Calu3 (cell line): ENCODE measurements around the gene ELMO1. TPM values are rescaled to one million over a fixed set of nuclear protein-coding genes. Genes with fewer than 3 reads are reported as not detected.

ENCODE experiments used
- BruUV-seq: library from RNA; stranded (reverse); fragments of 400-500 nt; replicated peaks from 2 replicates; lab custom pipeline; 2021; lab: Mats Ljungman, UMichigan
- CTCF ChIA-PET: fragments of 300-600 bp; sonication (Branson Sonifier 250); formaldehyde crosslinking; loops from one replicate; lab custom pipeline; 2022; ENCODE audit warnings: antibody characterized with exemption; lab: Charles Lee
- DNase-seq: peaks from one replicate; pipeline ENCODE4 v3.0.0; 2022
- H3K27ac Mint-ChIP-seq: one replicate; pipeline ENCODE4 v1.8.0; 2022; ENCODE audit warnings: mixed read lengths; ENCODE audit not compliant: unreplicated experiment
- H3K27me3 Mint-ChIP-seq: one replicate; pipeline ENCODE4 v1.8.0; 2022; ENCODE audit warnings: mixed read lengths; ENCODE audit not compliant: unreplicated experiment
- H3K36me3 Mint-ChIP-seq: one replicate; pipeline ENCODE4 v1.8.0; 2022; ENCODE audit warnings: mild to moderate bottlenecking, moderate library complexity, mixed read lengths; ENCODE audit not compliant: insufficient read depth, unreplicated experiment
- H3K4me1 Mint-ChIP-seq: one replicate; pipeline ENCODE4 v1.8.0; 2022; ENCODE audit warnings: mild to moderate bottlenecking, low read depth, mixed read lengths; ENCODE audit not compliant: unreplicated experiment
- H3K4me3 Mint-ChIP-seq: one replicate; pipeline ENCODE4 v1.8.0; 2022; ENCODE audit warnings: mild to moderate bottlenecking, low read depth, moderate library complexity, mixed read lengths; ENCODE audit not compliant: unreplicated experiment
- H3K9me3 Mint-ChIP-seq: one replicate; pipeline ENCODE4 v1.8.0; 2022; ENCODE audit warnings: low read depth, mixed read lengths; ENCODE audit not compliant: unreplicated experiment
- intact Hi-C: fragments of 100-400 bp; cut with micrococcal nuclease; formaldehyde crosslinking; loops from one replicate; pipeline ENCODE4 v1.10.0; 2022; ENCODE audit not compliant: unreplicated experiment
- total RNA-seq: library from RNA; stranded (reverse); gene quantifications from 2 replicates; pipeline ENCODE4 v1.2.3, GENCODE V29; 2022
- TF ChIP-seq, protein P1 (sequence below): fragments of 200-600 bp; IDR thresholded peaks from one replicate; pipeline ENCODE4 v1.8.0; 2022; ENCODE audit warnings: antibody characterized with exemption; ENCODE audit not compliant: unreplicated experiment

The ELMO1 gene
- total RNA-seq, 1 experiment from 2014 or later: not detected

DNA sequence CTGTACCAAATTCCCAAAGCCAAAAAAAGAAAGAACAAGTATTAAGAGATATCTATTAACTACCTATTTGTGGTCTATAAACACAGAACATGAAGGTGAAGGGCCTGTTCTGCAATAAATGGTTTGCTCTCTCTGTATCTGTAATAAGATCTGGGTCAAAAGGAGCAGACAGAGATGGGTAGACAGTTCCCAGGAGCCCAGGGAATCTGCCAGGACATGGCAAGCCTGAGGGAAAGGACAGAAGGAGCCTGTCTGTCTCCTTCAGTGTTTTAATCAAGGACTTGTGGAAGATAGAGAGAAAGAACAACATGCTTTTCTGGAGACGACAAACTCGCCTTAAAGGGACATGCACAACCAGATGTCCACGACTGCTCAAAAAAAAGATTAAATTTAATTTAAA lies 165.7 kb downstream of the ELMO1 start:
- H3K9me3 Mint-ChIP-seq: peaks cover 9% of the 10 kb centered on the region
- no peak overlapping the region for H3K27ac Mint-ChIP-seq
- TF ChIP-seq, protein P1, sequence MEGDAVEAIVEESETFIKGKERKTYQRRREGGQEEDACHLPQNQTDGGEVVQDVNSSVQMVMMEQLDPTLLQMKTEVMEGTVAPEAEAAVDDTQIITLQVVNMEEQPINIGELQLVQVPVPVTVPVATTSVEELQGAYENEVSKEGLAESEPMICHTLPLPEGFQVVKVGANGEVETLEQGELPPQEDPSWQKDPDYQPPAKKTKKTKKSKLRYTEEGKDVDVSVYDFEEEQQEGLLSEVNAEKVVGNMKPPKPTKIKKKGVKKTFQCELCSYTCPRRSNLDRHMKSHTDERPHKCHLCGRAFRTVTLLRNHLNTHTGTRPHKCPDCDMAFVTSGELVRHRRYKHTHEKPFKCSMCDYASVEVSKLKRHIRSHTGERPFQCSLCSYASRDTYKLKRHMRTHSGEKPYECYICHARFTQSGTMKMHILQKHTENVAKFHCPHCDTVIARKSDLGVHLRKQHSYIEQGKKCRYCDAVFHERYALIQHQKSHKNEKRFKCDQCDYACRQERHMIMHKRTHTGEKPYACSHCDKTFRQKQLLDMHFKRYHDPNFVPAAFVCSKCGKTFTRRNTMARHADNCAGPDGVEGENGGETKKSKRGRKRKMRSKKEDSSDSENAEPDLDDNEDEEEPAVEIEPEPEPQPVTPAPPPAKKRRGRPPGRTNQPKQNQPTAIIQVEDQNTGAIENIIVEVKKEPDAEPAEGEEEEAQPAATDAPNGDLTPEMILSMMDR: no peak
- intact Hi-C loops: loop anchor here (5.0 kb wide), 1 partner anchor 214 kb away; no protein-coding TSS in a partner anchor
- H3K36me3 Mint-ChIP-seq: no peaks in the 10 kb centered on the region
- H3K4me3 Mint-ChIP-seq: no peak overlapping the region
- CTCF ChIA-PET: no interaction called here
- no peak for DNase-seq
- peaks cover 23% of the 10 kb centered on the region for H3K27me3 Mint-ChIP-seq
- H3K4me1 Mint-ChIP-seq: no peaks in the 10 kb centered on the region
- no TSS peak for BruUV-seq

DNA sequence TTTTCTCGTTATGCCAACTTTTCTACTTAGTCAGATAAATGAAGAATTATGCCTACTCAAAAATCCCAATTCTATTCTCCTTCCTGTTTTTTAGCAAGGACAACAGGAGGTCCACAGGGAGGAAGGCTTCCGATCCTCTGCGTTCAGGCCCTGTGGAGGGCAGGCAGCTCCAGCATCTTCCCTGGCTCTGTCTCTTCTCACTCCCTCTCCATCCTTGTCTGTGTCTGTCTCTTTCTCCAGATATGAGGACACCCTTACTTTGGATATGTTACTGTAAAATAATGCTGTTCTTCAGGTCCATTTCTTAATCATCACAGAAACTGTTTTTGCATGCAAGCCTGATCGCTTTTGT lies 166.6 kb downstream of the ELMO1 start:
- DNase-seq: no peak
- BruUV-seq: no TSS peak
- Mint-ChIP-seq H3K4me1 (no peaks in the 10 kb centered on the region), H3K27ac (no peak overlapping the region), H3K36me3 (no peaks in the 10 kb centered on the region), H3K27me3 (peaks cover 23% of the 10 kb centered on the region), H3K9me3 (peaks cover 9% of the 10 kb centered on the region), H3K4me3 (no peak overlapping the region)
- intact Hi-C loops: loop anchor here (5.0 kb wide), 1 partner anchor 215 kb away; no protein-coding TSS in a partner anchor
- TF ChIP-seq, protein P1: no peak
- CTCF ChIA-PET: no interaction called here

- intact Hi-C loops: loop anchor here (5.0 kb wide), 1 partner anchor 216 kb away; no protein-coding TSS in a partner anchor
- peaks cover 9% of the 10 kb centered on the region for H3K9me3 Mint-ChIP-seq
- H3K27me3 Mint-ChIP-seq: peaks cover 23% of the 10 kb centered on the region
- no peaks in the 10 kb centered on the region for H3K4me1 Mint-ChIP-seq
- DNase-seq: no peak
- TF ChIP-seq, protein P1: no peak
- no TSS peak for BruUV-seq
- CTCF ChIA-PET: no interaction called here
- no peak overlapping the region for H3K4me3 Mint-ChIP-seq
- H3K27ac Mint-ChIP-seq: no peak overlapping the region
- H3K36me3 Mint-ChIP-seq: no peaks in the 10 kb centered on the region
Measured at GRCh38 chr7:37281368-37282092, 167.1 kb downstream of the ELMO1 start.

GRCh38 chr7:37277513-37277912 lies 171.2 kb downstream of the ELMO1 start:
- H3K27ac Mint-ChIP-seq: no peak overlapping the region
- CTCF ChIA-PET: no interaction called here
- peaks cover 9% of the 10 kb centered on the region for H3K9me3 Mint-ChIP-seq
- TF ChIP-seq, protein P1: no peak
- H3K4me3 Mint-ChIP-seq: no peak overlapping the region
- H3K36me3 Mint-ChIP-seq: no peaks in the 10 kb centered on the region
- intact Hi-C loops: no loop called here
- no peaks in the 10 kb centered on the region for H3K4me1 Mint-ChIP-seq
- DNase-seq: no peak
- H3K27me3 Mint-ChIP-seq: peaks cover 33% of the 10 kb centered on the region
- no TSS peak for BruUV-seq
